Loucy (cell line): Measurements from ENCODE around the gene KIF16B.

Experiments
- CTCF ChIP-seq: fragments of 200-600 bp; sonication (generic); conservative IDR thresholded peaks from 2 replicates; pipeline ENCODE4 v1.5.1; 2014; ENCODE audit warnings: mild to moderate bottlenecking, antibody characterized with exemption, low read length
- EZH2phosphoT487 ChIP-seq: fragments of 200-600 bp; IDR thresholded peaks from 2 replicates; pipeline ENCODE4 v1.6.1; 2018; ENCODE audit warnings: antibody characterized with exemption, mild to moderate bottlenecking, moderate library complexity, borderline replicate concordance

GRCh38 chr20:16515046-16515445 lies 58.2 kb downstream of the KIF16B start:
- TF ChIP-seq CTCF (no peak), EZH2phosphoT487 (no peak)
